Measurements from ENCODE around the gene S100A5. TPM values are rescaled to one million over a fixed set of nuclear protein-coding genes. Genes with fewer than 3 reads are reported as not detected.
"Not testable (repeated sequence)": the region's sequence is repeated elsewhere in the genome, so short reads cannot be mapped to it uniquely, and the experiment has no call there.

The S100A5 gene
- total RNA-seq, 4 donors from 2014 or later: not detected

DNA sequence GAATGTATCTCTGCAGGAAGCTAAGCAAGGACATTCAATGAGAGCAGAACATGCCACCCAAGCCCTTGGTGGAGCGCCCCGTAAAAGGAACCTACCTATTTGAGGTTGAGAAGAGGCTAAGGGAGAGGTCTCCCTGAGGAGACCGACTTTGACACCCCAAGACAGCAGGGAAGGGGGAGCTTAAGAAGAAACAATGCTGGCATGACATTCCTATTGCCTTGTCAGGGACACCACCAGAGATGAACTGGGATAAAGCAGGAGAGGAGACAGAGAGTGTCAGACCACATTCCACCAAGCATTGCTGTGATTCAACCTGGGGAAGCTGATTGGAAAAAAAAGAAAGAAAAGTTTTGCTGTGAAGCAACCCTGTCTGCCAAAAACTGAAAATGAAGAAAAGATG, 38.2 kb upstream of the S100A5 start:
- TF ChIP-seq CTCF (IDR thresholded peaks at IDR 0.05): no peak
- DNase-seq (ENCODE audit: low spot score) (no peak), ATAC-seq (ENCODE audit: low FRiP score) (no peak)

- DNase-seq (ENCODE audit: low spot score) (no peak), ATAC-seq (ENCODE audit: low FRiP score) (no peak)
- TF ChIP-seq CTCF (IDR thresholded peaks at IDR 0.05): no peak
These were observed 37.8 kb upstream of the S100A5 start for GRCh38 chr1:153578490-153578889.

DNA sequence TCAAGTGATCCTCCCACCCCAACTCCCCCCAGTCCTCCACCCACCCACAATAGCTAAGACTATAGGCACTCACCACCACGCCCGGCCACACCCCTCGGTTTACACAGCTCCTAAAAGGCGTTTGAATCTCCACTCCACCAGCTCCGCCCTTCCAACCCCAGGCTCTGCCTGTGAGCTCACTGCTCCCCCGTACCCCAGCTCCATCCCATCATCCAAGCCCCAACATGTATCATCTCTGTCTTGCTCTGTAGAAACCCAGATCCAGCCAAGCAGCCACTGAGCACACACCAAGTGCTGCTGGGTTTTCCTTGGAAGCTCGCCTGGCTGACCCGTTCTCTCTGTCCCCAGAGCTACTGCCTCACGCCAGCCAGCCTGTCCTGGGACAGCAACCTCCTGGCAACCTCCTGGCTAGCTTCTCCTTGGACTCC, 36.9 kb upstream of the S100A5 start:
- no peak for TF ChIP-seq CTCF (IDR thresholded peaks at IDR 0.05)
- no peak for DNase-seq (ENCODE audit: low spot score)

DNA sequence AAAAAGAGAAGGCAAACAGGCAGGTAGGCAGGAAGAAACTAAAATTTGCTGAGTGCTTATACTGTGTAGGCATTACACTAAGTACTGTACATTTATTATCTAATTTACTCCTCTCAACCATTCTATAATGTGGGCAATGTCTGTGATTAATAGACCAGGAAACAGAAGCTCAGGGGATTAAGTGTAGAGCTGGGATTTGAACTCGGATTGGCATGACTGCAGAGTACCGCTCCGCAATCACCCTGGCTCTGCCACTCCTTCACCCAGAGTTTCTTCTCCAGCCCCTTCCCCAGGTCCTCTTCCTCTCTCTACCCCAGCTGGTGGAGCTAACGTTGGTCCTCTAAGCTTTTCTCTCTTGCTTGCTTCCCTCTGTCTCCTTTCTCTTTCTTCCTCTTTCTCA, 36.4 kb upstream of the S100A5 start:
- DNase-seq (ENCODE audit: low spot score) (no peak), ATAC-seq (ENCODE audit: low FRiP score) (no peak)
- no peak for TF ChIP-seq CTCF (IDR thresholded peaks at IDR 0.05)

More for the DNA sequence above, 36.9 kb upstream of the S100A5 start:
- peak; percentile 28 for ATAC-seq (ENCODE audit: low FRiP score)

GRCh38 chr1:153575497-153575896, 34.8 kb upstream of the S100A5 start:
- ATAC-seq (ENCODE audit: low FRiP score); DNase-seq (ENCODE audit: low spot score): not testable (repeated sequence)

GRCh38 chr1:153575081-153575491, 34.4 kb upstream of the S100A5 start:
- DNase-seq (ENCODE audit: low spot score); ATAC-seq (ENCODE audit: low FRiP score): not testable (repeated sequence)

- no peak for TF ChIP-seq CTCF (IDR thresholded peaks at IDR 0.05)
- no peak for ATAC-seq (ENCODE audit: low FRiP score)
- no peak for DNase-seq (ENCODE audit: low spot score)
These were observed 32.6 kb upstream of the S100A5 start for GRCh38 chr1:153573351-153573750.

GRCh38 chr1:153572569-153573015, 31.9 kb upstream of the S100A5 start:
- no peak for DNase-seq (ENCODE audit: low spot score)
- ATAC-seq (ENCODE audit: low FRiP score): peak; percentile 73
- peak in 2 of 3 donors; percentile 29 to 62 for TF ChIP-seq CTCF (IDR thresholded peaks at IDR 0.05)

Data from omental fat pad (tissue), 4 donors.